A673 (cell line): ENCODE results near the gene NAV1. TPM values are rescaled to one million over a fixed set of nuclear protein-coding genes. Genes with fewer than 3 reads are reported as not detected.
"Not testable (repeated sequence)": the region's sequence is repeated elsewhere in the genome, so short reads cannot be mapped to it uniquely, and the experiment has no call there.

Source experiments
- BruUV-seq: library from RNA; stranded (reverse); fragments of 400-500 nt; replicated peaks from 2 replicates; lab custom pipeline; 2021; lab: Mats Ljungman, UMichigan
- CTCF ChIA-PET: fragments of 300-600 bp; sonication (Branson Sonifier 250); formaldehyde crosslinking; loops from one replicate; lab custom pipeline; 2022; ENCODE audit warnings: antibody characterized with exemption; lab: Charles Lee
- POLR2A ChIA-PET: fragments of 300-600 bp; sonication (Branson Sonifier 250); formaldehyde crosslinking; loops from one replicate; lab custom pipeline; 2022; ENCODE audit warnings: antibody characterized with exemption; ENCODE audit not compliant: low non-redundant PET; lab: Charles Lee
- DNase-seq: peaks from one replicate; pipeline ENCODE4 v3.0.0-alpha.2; 2015; ENCODE audit warnings: low spot score
- H3K27ac ChIP-seq: fragments of 200-600 bp; sonication (generic); 2 replicates; pipeline ENCODE4 v1.5.1; 2016; ENCODE audit warnings: mixed run types, low read depth, mild to moderate bottlenecking, mixed read lengths, antibody characterized with exemption, low read length; ENCODE audit not compliant: poor library complexity, severe bottlenecking
- H3K27me3 ChIP-seq: fragments of 200-600 bp; sonication (generic); replicated peaks from 2 replicates; pipeline ENCODE4 v1.6.1; 2017; ENCODE audit warnings: mixed run types, low read depth, mild to moderate bottlenecking, mixed read lengths, antibody characterized with exemption, low read length; ENCODE audit not compliant: insufficient read depth, poor library complexity
- H3K36me3 ChIP-seq: fragments of 200-600 bp; sonication (generic); 2 replicates; pipeline ENCODE4 v1.6.1; 2016; ENCODE audit warnings: mixed run types, mild to moderate bottlenecking, mixed read lengths, antibody characterized with exemption, low read length; ENCODE audit not compliant: insufficient read depth, poor library complexity, severe bottlenecking
- H3K4me1 ChIP-seq: fragments of 200-600 bp; sonication (generic); 2 replicates; pipeline ENCODE4 v1.6.1; 2017; ENCODE audit warnings: mixed run types, mild to moderate bottlenecking, mixed read lengths, antibody characterized with exemption, low read length; ENCODE audit not compliant: insufficient read depth, poor library complexity, severe bottlenecking
- H3K4me3 ChIP-seq: fragments of 200-600 bp; sonication (generic); 2 replicates; pipeline ENCODE4 v1.5.1; 2016; ENCODE audit warnings: low read depth, mixed run types, mild to moderate bottlenecking, mixed read lengths, low read length; ENCODE audit not compliant: poor library complexity, severe bottlenecking
- H3K9me3 ChIP-seq: fragments of 200-600 bp; sonication (generic); 2 replicates; pipeline ENCODE4 v1.6.1; 2016; ENCODE audit warnings: mixed run types, low read depth, mild to moderate bottlenecking, mixed read lengths, antibody characterized with exemption, low read length; ENCODE audit not compliant: poor library complexity, severe bottlenecking
- EZH2 ChIP-seq: fragments of 200-600 bp; sonication (generic); IDR thresholded peaks from 2 replicates; pipeline ENCODE4 v1.6.1; 2017; ENCODE audit warnings: borderline replicate concordance, low read depth, mild to moderate bottlenecking, mixed read lengths, antibody characterized with exemption, low read length; ENCODE audit not compliant: poor library complexity, severe bottlenecking
- intact Hi-C: fragments of 100-400 bp; cut with micrococcal nuclease; formaldehyde crosslinking; loops from one replicate; pipeline ENCODE4 v1.10.0; 2022; ENCODE audit not compliant: unreplicated experiment
- total RNA-seq: library from RNA; stranded (reverse); gene quantifications from 2 replicates; pipeline ENCODE4 v1.2.3, GENCODE V29; 2021
- TF ChIP-seq, protein P1 (sequence below): fragments of 300-800, 200-600 bp; sonication (generic); conservative IDR thresholded peaks from 2 replicates; pipeline ENCODE4 v1.5.1; 2017; ENCODE audit warnings: low read depth, mild to moderate bottlenecking, antibody characterized with exemption, low read length, moderate library complexity, mixed read lengths

The NAV1 gene
- total RNA-seq, 1 experiment from 2014 or later: 48.2 TPM

DNA sequence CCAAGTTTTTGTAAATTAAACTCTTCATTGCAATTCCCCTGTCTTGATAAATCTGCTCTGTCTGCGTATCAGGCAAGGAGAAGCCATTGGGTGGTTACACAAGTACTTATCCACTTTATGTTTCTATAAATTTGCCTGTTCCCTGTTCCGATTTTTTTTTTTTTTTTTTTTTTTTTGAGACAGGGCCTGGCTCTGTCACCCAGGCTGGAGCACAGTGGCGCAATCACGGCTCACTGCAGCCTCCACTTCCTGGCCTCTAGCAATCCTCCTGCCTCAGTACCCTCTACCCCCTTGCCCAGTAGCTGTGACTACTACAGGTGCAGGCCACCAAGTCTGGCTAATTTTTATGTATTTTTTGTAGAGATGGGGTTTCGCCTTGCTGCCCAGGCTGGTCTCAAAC, 20.9 kb upstream of the NAV1 start:
- H3K4me3 ChIP-seq: no peak overlapping the region
- CTCF ChIA-PET: no interaction called here
- BruUV-seq: no TSS peak
- intact Hi-C loops: no loop called here
- no peaks in the 10 kb centered on the region for H3K36me3 ChIP-seq
- peak; percentile 41 for DNase-seq
- peak overlapping the region; percentile 92 for H3K27ac ChIP-seq
- TF ChIP-seq, protein P1, sequence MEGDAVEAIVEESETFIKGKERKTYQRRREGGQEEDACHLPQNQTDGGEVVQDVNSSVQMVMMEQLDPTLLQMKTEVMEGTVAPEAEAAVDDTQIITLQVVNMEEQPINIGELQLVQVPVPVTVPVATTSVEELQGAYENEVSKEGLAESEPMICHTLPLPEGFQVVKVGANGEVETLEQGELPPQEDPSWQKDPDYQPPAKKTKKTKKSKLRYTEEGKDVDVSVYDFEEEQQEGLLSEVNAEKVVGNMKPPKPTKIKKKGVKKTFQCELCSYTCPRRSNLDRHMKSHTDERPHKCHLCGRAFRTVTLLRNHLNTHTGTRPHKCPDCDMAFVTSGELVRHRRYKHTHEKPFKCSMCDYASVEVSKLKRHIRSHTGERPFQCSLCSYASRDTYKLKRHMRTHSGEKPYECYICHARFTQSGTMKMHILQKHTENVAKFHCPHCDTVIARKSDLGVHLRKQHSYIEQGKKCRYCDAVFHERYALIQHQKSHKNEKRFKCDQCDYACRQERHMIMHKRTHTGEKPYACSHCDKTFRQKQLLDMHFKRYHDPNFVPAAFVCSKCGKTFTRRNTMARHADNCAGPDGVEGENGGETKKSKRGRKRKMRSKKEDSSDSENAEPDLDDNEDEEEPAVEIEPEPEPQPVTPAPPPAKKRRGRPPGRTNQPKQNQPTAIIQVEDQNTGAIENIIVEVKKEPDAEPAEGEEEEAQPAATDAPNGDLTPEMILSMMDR: no peak
- TF ChIP-seq EZH2: no peak
- H3K4me1 ChIP-seq: peaks cover 45% of the 10 kb centered on the region
- no peaks in the 10 kb centered on the region for H3K27me3 ChIP-seq
- no peaks in the 10 kb centered on the region for H3K9me3 ChIP-seq
- POLR2A ChIA-PET: no interaction called here

GRCh38 chr1:201520046-201520575, 18.8 kb upstream of the NAV1 start:
- DNase-seq, CTCF ChIA-PET, POLR2A ChIA-PET, H3K27ac ChIP-seq, H3K4me3 ChIP-seq, H3K36me3 ChIP-seq, BruUV-seq, H3K27me3 ChIP-seq, H3K9me3 ChIP-seq, intact Hi-C loops: not testable (repeated sequence)
- H3K4me1 ChIP-seq: peaks cover 33% of the 10 kb centered on the region

- intact Hi-C loops: no loop called here
- no peak overlapping the region for H3K4me3 ChIP-seq
- H3K27ac ChIP-seq: no peak overlapping the region
- H3K9me3 ChIP-seq: peaks cover 4% of the 10 kb centered on the region
- no TSS peak for BruUV-seq
- DNase-seq: no peak
- H3K4me1 ChIP-seq: no peaks in the 10 kb centered on the region
- H3K27me3 ChIP-seq: no peaks in the 10 kb centered on the region
- H3K36me3 ChIP-seq: no peaks in the 10 kb centered on the region
- ChIA-PET POLR2A (interaction anchor here (0.6 kb wide), 1 partner anchor 20 kb away, joined by 3 read pairs; no protein-coding TSS in a partner anchor), CTCF (interaction anchor here (0.7 kb wide), 1 partner anchor 475 kb away, joined by 3 read pairs; no protein-coding TSS in a partner anchor)
- TF ChIP-seq, protein P1: no peak
- no peak for TF ChIP-seq EZH2
Observed at GRCh38 chr1:201525193-201525778, 13.6 kb upstream of the NAV1 start.

DNA sequence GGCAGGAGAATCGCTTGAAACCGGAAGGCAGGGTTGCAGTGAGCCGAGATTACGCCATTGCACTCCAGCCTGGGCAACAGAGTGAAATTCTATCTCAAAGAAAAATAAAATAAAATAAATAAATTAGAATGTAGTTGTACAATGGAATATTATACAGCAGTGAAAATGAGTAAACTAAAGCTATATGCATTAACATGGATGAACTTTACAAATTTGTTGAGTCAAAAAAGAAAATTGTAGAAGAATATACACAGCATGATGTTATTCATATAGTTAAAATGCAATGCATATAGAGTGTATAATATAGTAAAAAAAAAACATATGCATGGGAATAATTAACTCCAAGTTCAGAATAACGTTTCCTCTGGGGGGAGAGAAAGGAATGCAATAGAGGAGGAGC, 11.0 kb upstream of the NAV1 start:
- no TSS peak for BruUV-seq
- TF ChIP-seq, protein P1: no peak
- Histone ChIP-seq H3K4me3 (no peak overlapping the region), H3K27me3 (no peaks in the 10 kb centered on the region), H3K27ac (no peak overlapping the region), H3K4me1 (peaks cover 10% of the 10 kb centered on the region), H3K9me3 (peaks cover 4% of the 10 kb centered on the region), H3K36me3 (no peaks in the 10 kb centered on the region)
- CTCF ChIA-PET: no interaction called here
- intact Hi-C loops: no loop called here
- POLR2A ChIA-PET: interaction anchor here (0.7 kb wide), 1 partner anchor 182 kb away, joined by 4 read pairs; no protein-coding TSS in a partner anchor
- no peak for DNase-seq
